Measurements from ENCODE around the gene KLK6.

KLK6 gene

GRCh38 chr19:50909240-50910070 lies 59.9 kb downstream of the KLK6 start:
- peak in 2 of 5 experiments; percentile 11 to 24 for DNase-seq

Measured in T-helper 2 cell (primary cell).